ENCODE data around the gene ATP6V1C2.

- TF ChIP-seq CTCF (conservative IDR thresholded peaks at IDR 0.05; ENCODE audit: low read length), result no peak
- TF ChIP-seq EZH2phosphoT487 (IDR thresholded peaks at IDR 0.05; ENCODE audit: borderline replicate concordance), result no peak
Measured at GRCh38 chr2:10796703-10797102, 75.3 kb downstream of the ATP6V1C2 start.
